Stimulated activated CD4-positive, alpha-beta T cell treated with anti-CD3 and anti-CD28 coated beads, Interleukin-4, amount 100 ng/mL, for 1 hour (primary cell): ENCODE measurements around the gene TTC7B.

ENCODE experiments used
- DNase-seq: peaks from one replicate; pipeline ENCODE4 v3.0.0-alpha.2; 2020

Gene TTC7B

DNA sequence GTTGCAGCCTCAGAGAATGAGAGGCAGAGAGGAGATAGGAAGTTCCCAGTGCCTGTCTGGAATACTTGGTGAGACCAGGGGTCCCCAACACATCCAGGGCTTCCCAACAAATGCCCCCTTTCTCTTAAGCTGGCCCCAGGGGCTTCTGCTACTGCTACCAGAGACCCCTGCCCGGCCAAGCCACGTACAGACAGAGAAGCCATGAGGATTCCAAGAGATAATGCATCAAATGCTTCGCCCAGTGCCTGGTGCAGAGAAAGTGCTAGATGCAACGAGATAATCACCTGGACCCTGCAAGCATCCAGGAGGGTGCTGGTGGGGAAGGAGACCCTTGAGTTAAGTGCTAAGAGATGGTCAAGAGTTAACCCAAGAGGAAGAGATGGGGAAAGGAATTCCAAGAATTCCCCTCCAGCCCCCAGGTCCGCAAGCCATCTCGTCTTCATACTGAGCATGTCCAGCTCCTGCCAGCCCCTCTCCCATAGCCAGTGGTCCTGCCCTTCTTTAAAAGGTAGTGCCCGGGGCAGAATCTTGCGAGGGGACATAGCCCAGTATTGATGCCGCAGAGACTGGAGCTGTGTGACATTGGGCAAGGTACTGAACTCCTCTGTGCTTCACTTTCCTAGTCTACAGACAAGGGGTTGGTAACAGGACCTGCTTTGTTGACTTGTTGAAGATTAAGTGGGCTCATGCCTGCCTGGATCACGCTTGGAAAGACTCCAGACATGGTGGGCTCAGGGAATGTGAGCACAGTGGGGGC is 316.1 kb downstream of the TTC7B start:
- no peak for DNase-seq

DNA sequence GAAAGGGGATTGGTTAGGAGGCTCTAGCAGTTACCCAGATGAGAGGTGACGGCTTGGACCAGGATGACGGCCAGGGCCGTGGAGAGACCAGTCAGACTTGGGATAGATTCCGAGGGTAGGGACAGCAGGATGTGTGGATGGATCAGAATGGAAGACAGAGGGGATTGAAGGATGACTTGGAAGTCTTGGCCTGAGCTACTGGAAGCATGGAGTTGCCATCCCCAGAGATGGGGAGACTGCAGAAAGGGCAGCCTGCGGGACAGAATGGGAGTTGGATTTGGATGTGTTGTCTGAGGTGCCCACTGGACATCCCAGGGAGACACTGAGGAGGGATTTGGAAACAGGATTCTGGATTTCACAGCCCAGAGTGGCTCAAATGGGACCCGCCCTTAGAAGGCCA is 317.1 kb downstream of the TTC7B start:
- DNase-seq: no peak

DNA sequence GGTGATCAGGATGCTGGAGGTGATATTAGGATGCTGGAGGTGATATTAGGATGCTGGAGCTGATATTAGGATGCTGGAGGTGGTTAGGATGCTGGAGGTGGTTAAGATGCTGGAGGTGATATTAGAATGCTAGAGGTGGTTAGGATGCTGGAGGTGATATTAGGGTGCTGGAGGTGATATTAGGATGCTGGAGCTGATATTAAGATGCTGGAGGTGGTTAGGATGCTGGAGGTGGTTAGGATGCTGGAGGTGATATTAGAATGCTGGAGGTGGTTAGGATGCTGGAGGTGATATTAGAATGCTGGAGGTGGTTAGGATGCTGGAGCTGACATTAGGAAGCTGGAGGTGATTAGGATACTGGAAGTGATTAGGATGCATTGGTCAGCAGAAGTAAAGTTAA is 318.0 kb downstream of the TTC7B start:
- no peak for DNase-seq

DNA sequence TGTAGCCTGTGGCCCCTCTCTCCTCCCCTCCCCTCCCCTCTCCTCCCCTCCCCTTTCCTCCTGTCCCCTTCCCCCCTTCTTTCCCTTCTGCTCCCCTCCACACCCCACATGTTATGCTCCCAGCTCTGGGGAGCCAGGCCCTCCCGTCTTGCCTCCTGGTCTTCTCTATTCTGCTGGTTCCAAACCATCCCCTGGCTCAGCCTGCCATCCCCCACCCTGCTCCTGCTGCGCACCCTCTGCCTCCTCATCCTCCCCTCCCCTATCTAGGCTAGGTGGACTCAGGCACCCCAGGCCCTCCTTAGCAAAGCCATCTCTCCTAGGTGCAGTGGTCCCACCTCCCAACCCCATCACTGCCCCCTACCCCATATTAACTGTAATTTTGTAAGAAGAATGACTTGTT is 319.9 kb downstream of the TTC7B start:
- no peak for DNase-seq

DNA sequence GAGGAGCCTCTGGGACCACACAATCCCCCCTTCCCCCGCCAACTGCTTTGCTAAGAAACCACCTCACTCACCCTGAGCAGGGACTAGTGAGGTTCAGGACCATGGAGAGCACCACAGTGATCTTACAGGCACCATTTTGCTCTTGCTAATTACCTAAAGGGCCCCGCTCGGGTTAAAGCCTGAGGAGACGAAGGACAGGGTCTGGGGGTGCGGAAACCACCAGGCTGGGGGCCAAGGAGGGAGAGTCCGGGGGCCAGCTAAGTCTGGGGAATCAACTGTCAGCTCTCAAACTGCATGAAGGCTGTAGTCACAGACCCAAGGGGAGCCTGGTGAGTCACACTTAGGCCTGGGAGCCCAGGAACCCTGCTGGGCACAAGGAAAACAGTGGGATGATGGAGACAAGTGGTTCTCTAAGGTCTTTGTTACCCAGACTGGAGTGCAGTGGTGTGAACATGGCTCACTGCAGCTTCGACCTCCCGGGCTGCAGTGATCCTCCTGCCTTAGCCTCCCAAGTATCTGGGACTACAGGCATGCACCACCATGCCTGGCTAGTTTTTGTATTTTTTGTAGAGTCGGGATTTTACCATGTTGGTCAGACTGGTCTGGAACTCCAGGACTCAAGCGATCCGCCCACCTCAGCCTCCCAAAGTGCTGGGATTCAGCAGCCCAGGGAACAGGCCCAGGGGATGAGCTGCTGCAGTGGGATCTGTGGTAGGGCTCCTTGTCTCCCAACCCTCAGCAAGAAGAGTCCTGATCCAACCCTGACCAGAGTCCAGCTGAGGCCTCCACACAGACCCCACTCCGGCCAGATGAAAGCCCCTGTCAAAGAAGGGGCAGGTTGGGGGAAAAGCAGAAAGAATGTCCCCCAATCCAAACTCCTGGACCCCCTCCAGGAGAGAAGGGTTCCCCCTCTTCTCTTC is 320.6 kb downstream of the TTC7B start:
- peak; percentile 15 for DNase-seq

DNA sequence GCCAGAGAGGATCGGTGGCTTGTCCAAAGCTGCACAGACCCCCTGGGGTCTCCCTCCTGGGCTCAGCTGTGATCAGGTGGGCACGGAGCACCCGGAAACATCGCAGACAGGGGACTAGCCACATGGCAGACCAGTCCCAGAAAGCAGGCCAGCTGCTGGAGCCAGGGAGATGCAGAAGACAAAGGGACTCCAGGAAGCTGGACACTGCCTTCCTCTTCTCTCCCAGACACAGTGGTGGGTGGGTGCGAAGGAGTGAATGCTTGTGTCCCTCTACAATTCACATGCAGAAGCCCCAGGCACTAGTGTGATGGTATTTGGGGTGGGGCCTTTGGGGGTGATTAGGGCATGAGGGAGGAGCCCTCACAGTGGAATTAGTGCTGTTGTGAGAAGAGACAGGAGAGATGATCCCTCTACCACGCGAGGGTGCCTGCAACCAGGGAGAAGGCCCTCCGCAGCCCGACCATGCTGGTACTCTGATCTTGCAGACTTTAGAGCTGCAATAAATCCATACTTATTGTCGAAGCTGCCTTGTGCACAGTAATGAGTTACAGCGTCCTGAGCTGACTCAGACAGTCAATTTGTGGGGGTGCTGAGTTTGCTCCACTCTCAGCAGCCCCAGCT is 324.2 kb downstream of the TTC7B start:
- no peak for DNase-seq

DNA sequence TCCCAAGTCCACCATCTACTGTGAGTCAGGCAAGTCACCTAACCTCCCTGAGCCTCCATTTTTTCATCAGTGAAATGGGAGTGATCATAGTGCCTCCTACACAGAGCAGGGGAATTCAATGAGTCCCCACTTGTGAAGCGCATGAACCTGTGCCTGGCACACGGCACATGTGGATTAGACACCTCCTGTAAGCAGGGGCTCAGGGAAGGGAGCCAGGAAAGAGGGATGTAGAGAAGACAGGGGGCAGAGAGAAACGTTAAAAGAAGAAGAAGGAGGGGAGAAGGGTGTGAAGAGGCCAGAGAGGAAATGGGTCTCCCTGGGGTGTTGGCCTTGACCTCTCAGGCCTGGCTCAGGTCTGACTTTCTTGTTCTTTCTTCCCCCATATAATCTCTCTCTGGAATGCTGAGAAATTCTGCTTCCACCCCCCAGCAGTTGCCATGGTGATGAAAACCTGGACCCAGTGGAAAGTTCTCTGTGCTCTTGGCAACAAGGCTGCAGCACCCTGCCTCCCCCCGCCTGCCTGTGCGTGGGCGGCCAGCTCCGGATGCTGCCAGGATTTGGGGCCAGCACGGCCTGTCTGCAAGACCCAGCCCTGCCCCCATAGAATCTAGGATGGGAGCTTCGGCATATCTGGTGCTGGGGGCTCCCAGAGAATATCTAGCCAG is 324.9 kb downstream of the TTC7B start:
- DNase-seq: no peak

DNA sequence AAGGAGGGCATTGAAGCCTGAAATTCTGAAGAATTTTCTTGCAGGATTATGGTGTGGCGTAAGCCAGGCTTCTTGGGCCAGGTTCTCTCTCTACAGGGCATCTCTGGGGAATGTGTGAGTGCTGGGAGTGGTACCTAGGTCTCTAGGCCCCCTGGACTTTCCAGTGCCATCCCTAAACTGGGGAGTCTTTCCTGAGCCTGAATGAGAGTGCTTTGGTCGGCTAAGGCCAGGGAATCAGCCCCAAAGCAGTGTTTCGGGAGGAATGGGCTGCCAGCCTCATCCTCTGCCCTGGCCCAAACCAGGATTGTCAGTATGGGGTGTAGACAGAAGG is 325.5 kb downstream of the TTC7B start:
- no peak for DNase-seq

DNA sequence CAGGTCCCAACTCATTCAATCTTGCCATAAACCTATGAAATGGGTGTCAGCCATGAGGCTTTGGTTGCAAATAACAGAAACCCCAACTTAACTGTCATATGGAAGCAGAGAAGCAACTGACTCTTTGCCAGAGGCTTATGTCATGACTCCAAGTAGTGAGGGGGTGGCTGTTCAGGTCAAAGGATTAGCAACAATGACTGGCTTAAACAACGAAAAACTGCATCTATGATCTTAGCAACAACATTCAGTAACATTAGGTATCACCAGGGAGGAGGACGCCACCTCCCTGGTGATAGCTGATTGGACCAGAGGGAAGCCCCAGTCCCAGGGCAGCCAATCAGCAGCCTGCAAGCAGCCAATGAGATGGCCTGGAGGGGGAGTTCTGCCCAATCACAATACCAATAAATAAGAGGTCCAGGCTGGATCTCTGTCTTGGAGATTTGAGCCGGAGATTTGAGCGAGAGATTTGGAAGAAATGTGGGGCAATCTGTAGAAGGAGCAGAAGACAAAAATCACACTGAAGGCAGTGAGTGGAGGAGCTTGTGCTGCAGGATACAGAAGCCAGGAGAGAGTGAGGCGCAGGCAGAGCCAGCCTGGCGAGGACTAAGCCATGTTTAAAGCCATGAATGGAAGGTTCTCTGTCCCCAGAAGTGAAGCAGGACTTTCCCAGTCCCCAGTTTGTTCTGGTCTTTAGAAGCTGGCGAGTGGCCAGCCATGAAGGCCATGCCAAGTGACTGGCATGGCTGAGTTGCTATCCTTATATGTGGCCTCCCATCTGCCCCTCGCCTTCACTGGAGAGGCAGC is 326.1 kb downstream of the TTC7B start:
- no peak for DNase-seq

DNA sequence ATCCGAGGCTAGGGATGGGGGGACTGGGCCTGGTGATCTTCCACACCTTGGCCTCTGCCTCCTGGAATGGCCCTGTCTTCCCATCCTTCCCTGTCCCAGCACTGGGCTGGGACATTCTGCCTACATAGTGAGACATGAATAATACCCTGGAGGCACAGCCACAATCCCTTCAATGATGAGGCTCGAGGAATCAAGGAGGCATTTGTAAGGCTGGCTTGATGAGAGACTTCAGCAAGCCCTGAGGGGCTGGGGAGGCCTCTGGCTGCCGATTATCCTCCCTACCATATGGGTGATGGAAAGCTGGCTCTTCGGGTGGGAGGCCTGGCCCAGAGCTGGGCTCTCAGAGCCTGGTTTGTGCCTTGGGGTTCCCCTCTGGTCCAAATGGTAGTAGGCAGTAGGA is 326.9 kb downstream of the TTC7B start:
- DNase-seq: no peak

DNA sequence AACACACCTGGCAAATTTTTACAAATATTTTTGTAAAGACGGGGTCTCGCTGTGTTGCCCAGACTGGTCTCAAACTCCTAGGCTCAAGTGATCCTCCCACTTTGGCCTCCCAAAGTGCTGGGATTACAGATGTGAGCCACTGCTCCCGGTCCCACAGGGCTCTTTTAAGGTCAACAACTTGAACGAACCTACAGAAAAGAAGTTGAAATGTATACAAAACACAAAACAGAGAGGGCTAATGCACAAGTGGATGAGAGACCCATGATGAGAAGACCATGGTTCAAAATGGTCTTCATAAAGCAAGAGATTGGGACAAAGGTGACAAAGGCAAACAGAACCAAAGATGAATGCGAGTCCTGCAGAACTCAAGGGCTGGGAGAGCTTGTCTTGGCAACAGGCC is 328.0 kb downstream of the TTC7B start:
- DNase-seq: no peak

DNA sequence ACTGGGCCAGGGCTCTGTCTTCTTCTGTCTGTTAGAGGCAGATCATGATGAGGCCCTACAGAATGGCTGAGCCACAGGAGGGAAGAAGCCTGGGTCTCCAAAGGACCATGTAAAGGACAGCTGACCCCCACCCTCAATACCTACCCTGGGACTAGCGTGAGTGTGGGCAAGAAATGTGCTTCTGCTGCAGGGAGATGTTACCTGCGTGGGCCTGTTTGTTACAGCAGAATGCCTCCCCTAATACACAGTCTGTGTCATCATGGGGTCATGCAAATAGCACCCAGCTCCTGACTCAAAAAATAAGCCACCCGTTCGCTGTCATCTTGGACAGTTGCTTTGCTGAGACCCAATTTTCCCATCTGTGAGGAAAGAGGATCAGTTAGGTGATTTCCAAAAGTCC is 328.8 kb downstream of the TTC7B start:
- DNase-seq: no peak

DNA sequence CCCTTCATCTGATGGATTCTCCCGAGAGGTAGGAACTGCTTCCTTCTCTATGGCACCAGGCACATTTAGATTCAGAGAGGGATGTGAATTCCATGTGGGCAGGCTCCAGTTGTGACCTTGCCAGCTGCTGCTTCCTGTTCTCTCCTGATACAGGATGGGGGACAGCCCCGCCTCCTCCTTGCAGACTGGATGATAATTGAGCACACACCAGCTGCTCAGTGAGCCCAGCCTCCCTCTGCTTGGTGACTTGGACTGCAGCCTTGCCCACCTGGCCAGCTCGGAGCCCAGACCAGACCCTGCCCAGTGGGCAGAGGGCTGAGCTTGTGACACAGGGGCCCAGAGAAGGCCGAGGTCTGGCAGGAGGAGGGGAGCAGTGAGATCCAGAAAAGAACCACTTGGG is 329.2 kb downstream of the TTC7B start:
- DNase-seq: no peak

DNA sequence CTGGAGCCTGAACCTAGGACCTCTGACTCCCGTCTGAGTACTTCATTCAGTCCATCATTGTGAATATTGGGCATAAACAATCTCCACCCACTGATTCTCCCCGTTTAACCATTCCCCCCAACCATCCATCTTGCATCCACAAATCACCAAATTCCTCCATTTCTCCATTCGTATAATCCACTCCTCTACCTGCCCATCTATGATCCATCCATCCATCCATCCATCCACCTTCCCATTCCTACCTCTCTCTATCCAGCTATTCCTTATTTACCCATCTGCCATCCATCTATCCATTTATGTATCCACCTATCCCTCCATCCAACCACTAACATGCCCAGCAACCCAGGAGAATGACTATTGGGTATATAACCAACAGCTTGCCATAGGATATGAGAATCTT is 331.9 kb downstream of the TTC7B start:
- no peak for DNase-seq

DNA sequence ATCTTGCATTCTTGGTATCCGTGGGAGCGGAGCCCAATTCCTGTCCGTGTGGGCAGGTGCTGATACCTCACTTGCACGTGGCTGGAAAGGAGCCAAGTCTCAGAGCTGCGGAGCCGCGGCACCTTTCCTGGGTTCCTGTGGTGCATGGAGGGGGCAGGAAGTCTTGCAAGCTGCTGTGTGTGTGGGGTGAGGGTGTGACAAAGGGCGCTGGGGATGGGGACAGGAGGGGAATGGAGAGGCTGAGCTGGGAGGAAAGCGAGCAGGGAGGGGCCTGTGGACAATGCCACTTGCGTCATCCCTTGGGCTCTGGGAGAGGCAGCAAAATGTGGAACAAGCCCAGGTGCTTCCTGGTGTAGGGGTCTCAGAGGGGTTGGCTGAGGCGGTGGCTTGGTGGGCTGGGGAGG is 332.7 kb downstream of the TTC7B start:
- DNase-seq: peak; percentile 26

DNA sequence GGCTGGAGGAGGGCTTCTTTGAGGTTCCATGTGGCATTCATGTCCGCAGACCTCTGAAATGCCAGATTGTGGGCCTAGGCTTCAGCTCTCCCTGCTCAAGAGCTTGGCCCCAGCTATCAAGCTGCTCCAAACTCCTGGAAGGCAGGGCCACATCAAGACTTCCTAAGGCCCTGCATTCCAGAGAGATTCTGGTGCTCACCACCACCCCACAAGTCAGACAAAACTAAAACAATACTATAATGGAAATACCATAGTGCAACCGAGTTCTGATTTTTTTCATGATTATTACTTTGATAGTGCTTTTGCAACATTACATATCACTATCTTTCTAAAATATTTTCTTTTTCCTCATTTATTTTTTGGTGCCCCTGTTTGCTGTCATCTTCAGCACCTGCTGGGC is 333.1 kb downstream of the TTC7B start:
- DNase-seq: no peak

DNA sequence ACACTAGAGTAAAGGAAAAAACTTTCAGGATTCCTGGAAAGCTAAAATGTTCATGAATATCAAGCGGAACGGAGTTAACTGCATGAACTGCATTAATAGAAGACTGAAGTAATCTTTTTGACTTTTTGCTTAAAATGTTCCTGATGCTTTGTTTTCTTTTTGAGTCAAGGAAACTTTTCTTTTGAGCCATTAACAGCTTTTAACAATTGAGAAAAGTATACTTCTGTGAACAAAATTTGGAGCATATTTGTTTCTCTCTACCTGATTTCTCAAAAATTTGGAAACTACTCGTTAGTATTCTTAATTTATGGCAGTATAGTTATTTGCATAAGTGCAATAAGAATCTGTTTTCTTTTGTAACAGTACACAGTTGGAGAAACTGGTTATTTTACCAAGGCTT is 340.9 kb downstream of the TTC7B start:
- no peak for DNase-seq
